HepG2 (cell line): ENCODE measurements around the gene ZNF771. TPM values are rescaled to one million over a fixed set of nuclear protein-coding genes. Genes with fewer than 3 reads are reported as not detected.

Experiments used
- ATAC-seq: fragments of 200-7000 bp; cut with Tn5 transposase; 3 replicates; pipeline ENCODE4 v1.9.1; 2020; ENCODE audit warnings: mild to moderate bottlenecking, moderate library complexity
- BruUV-seq: library from RNA; stranded (reverse); fragments of 400-500 nt; replicated peaks from 2 replicates; lab custom pipeline; 2021; lab: Mats Ljungman, UMichigan
- CTCF ChIA-PET: fragments of 300-600 bp; formaldehyde crosslinking; extraction: SDS; loops from one replicate; lab custom pipeline; 2021; ENCODE audit warnings: low total read pairs, inconsistent platforms, low intra/inter-chr PET ratio; lab: Yijun Ruan, JAX
- POLR2A ChIA-PET: fragments of 350-600 bp; sonication (Branson Sonifier 250); formaldehyde crosslinking; loops from one replicate; lab custom pipeline; 2020; ENCODE audit warnings: antibody characterized with exemption, inconsistent platforms; lab: Yijun Ruan, JAX
- DNase-seq: peaks from one replicate; pipeline ENCODE4 v3.0.0-alpha.2; 2015; ENCODE audit warnings: low spot score
- FAIRE-seq: peaks from 3 replicates; lab custom pipeline; 2011; peaks lifted over from hg19 to GRCh38; lab: Jason Lieb, UNC
- H2AFZ ChIP-seq: one replicate; pipeline ENCODE4 v1.6.1; 2011; ENCODE audit warnings: low read length, inconsistent platforms
- H3K27ac ChIP-seq: fragments of 300-600 bp; 3 replicates; pipeline ENCODE4 v1.8.0; 2011; ENCODE audit warnings: mixed run types, mild to moderate bottlenecking, mixed read lengths, low read length, inconsistent platforms; ENCODE audit not compliant: insufficient read depth; ENCODE audit errors: extremely low read length
- H3K27me3 ChIP-seq, 2 experiments: fragments of 200-600 bp in 1 of 2; 2 replicates in 1 of 2; 3 replicates in 1 of 2; pipeline versions ENCODE4 v1.6.0 to v1.8.0; 2011; ENCODE audit warnings: low read length in 2 of 2, mild to moderate bottlenecking in 2 of 2, moderate library complexity in 2 of 2, inconsistent platforms in 1 of 2; ENCODE audit not compliant: insufficient read depth in 2 of 2, control insufficient read depth in 1 of 2
- H3K36me3 ChIP-seq, 2 experiments: fragments of 200-600 bp in 1 of 2; replicated peaks in 1 of 2; 2 replicates in 1 of 2; 3 replicates in 1 of 2; pipeline versions ENCODE4 v1.5.1 to v1.8.0; 2011; ENCODE audit warnings: low read length in 2 of 2, inconsistent platforms in 1 of 2; ENCODE audit not compliant: insufficient read depth in 2 of 2, control insufficient read depth in 1 of 2
- H3K4me1 ChIP-seq: 2 replicates; pipeline ENCODE4 v1.5.1; 2012; ENCODE audit warnings: low read length, inconsistent platforms; ENCODE audit not compliant: insufficient read depth
- H3K4me2 ChIP-seq: 2 replicates; pipeline ENCODE4 v1.6.0; 2011; ENCODE audit warnings: low read depth, low read length, inconsistent platforms
- H3K4me3 ChIP-seq, 3 experiments: fragments of 200-600 bp in 1 of 3; sonication (generic), shearing (Covaris generic) in 1 of 3; replicated peaks in 1 of 3; 2 replicates each; pipeline ENCODE4 v1.5.1; 2011 to 2016; ENCODE audit warnings: low read length in 3 of 3, inconsistent platforms in 2 of 3, low read depth in 2 of 3, mild to moderate bottlenecking in 2 of 3, control low read depth in 1 of 3, mixed read lengths in 1 of 3; ENCODE audit not compliant: insufficient read depth in 1 of 3
- H3K79me2 ChIP-seq: one replicate; pipeline ENCODE4 v1.6.1; 2011; ENCODE audit warnings: low read length, inconsistent platforms; ENCODE audit not compliant: insufficient read depth
- H3K9ac ChIP-seq: 2 replicates; pipeline ENCODE4 v1.6.0; 2011; ENCODE audit warnings: mild to moderate bottlenecking, low read depth, low read length, inconsistent platforms; ENCODE audit not compliant: insufficient read depth
- H3K9me3 ChIP-seq: 2 replicates; pipeline ENCODE4 v1.5.1; 2012; ENCODE audit warnings: mild to moderate bottlenecking, low read length
- H4K20me1 ChIP-seq: 2 replicates; pipeline ENCODE4 v1.6.0; 2011; ENCODE audit warnings: inconsistent platforms, mild to moderate bottlenecking, low read length, moderate library complexity; ENCODE audit not compliant: insufficient read depth
- CHCHD3 ChIP-seq: sonication (generic); formaldehyde crosslinking; IDR thresholded peaks from 2 replicates; pipeline ENCODE4 v1.8.0; 2022; ENCODE audit warnings: mild to moderate bottlenecking, missing genetic modification reagents, moderate library complexity
- ELF4 ChIP-seq: sonication (generic); formaldehyde crosslinking; IDR thresholded peaks from 2 replicates; pipeline ENCODE4 v1.5.0; 2020; ENCODE audit warnings: missing genetic modification reagents, mild to moderate bottlenecking, moderate library complexity, borderline replicate concordance
- HOMEZ ChIP-seq: IDR thresholded peaks from 2 replicates; pipeline ENCODE4 v1.6.1; 2016; ENCODE audit warnings: low read depth
- MAF1 ChIP-seq: sonication (generic); formaldehyde crosslinking; IDR thresholded peaks from 2 replicates; pipeline ENCODE4 v1.5.0; 2020; ENCODE audit warnings: missing genetic modification reagents, borderline replicate concordance
- MAFF ChIP-seq: IDR thresholded peaks from 2 replicates; pipeline ENCODE4 v1.6.1; 2011; ENCODE audit warnings: low read depth, low read length, improper control_type of control experiment
- PATZ1 ChIP-seq: sonication (generic); formaldehyde crosslinking; IDR thresholded peaks from 2 replicates; pipeline ENCODE4 v1.4.0; 2020; ENCODE audit warnings: missing genetic modification reagents
- PLRG1 ChIP-seq: fragments of 450-650 bp; conservative IDR thresholded peaks from 2 replicates; pipeline ENCODE4 v1.6.1; 2016
- RAD21 ChIP-seq: fragments of 450-650 bp; formaldehyde crosslinking; IDR thresholded peaks from 2 replicates; pipeline ENCODE4 v1.5.0; 2020; ENCODE audit warnings: mild to moderate bottlenecking
- ZBTB38 ChIP-seq: sonication (generic); formaldehyde crosslinking; IDR thresholded peaks from 2 replicates; pipeline ENCODE4 v1.5.1; 2020; ENCODE audit warnings: mild to moderate bottlenecking, missing genetic modification reagents
- ZFP1 ChIP-seq: IDR thresholded peaks from 2 replicates; pipeline ENCODE4 v1.6.1; 2016
- ZNF563 ChIP-seq: sonication (generic); formaldehyde crosslinking; IDR thresholded peaks from 2 replicates; pipeline ENCODE4 v1.8.0; 2022; ENCODE audit warnings: mild to moderate bottlenecking, moderate library complexity, missing genetic modification reagents
- ZUFSP ChIP-seq: sonication (generic); formaldehyde crosslinking; IDR thresholded peaks from 2 replicates; pipeline ENCODE4 v1.9.0; 2021; ENCODE audit warnings: missing genetic modification reagents, mild to moderate bottlenecking, borderline replicate concordance
- WGBS: methylation state at CpG from one replicate; pipeline ENCODE4 v1.1.6; 2017; ENCODE audit warnings: low lambda C conversion rate; 5-methylcytosine and 5-hydroxymethylcytosine counted together
- in situ Hi-C: cut with HindIII; loops from 2 replicates; pipeline ENCODE4 v1.10.0; 2017; ENCODE audit warnings: low pct_unique_long_range_greater_than_20kb; ENCODE audit not compliant: extremely low pct_ligation_motif_present
- intact Hi-C: fragments of 100-400 bp; cut with micrococcal nuclease; formaldehyde crosslinking; loops from one replicate; pipeline ENCODE4 v1.10.0; 2022; ENCODE audit not compliant: unreplicated experiment
- polyA plus RNA-seq, 8 experiments: library from polyadenylated mRNA; depleted of rRNA in 3 of 8; stranded (reverse) in 7 of 8; unstranded in 1 of 8; fragments of >200 nt; fragmentation: Illumina TruSeq in 4 of 8; extraction: Trizol in 4 of 8; gene quantifications; 2 replicates each; pipeline versions ENCODE4 v1.2.1 to v1.2.3, GENCODE V29; 2011 to 2016; ENCODE audit warnings: low read depth in 4 of 8, missing spikeins in 1 of 8, mixed read lengths in 1 of 8; ENCODE audit not compliant: insufficient read depth in 1 of 8
- total RNA-seq, 5 experiments: library from RNA; depleted of rRNA; stranded (reverse); fragments of >200 nt; fragmentation: Illumina TruSeq; extraction: Trizol; gene quantifications; 2 replicates each; pipeline ENCODE4 v1.2.3, GENCODE V29; 2016; ENCODE audit warnings: low read depth in 1 of 5
- TF ChIP-seq, protein P1 (sequence below): sonication (generic); formaldehyde crosslinking; IDR thresholded peaks from 2 replicates; pipeline ENCODE4 v1.4.0; 2020; ENCODE audit warnings: missing genetic modification reagents
- TF ChIP-seq, protein P2 (sequence below): sonication (generic); formaldehyde crosslinking; IDR thresholded peaks from 2 replicates; pipeline ENCODE4 v1.5.1; 2020; ENCODE audit warnings: mild to moderate bottlenecking, moderate library complexity, missing genetic modification reagents

The ZNF771 gene
- total and polyA plus RNA-seq, 2 of the 13 experiments (the other 11 are each of a cell fraction or from before 2014, with no cell fraction given) = 5.0 to 11.8 TPM

- peak within 1 kb of the TSS; percentile 96 for H3K9ac ChIP-seq
- H2AFZ ChIP-seq = no peak within 1 kb of the TSS
- CTCF ChIA-PET = interaction anchor here (1.6 kb wide), 1 partner anchor 16 kb away, joined by 4 read pairs; the partner anchor contains the start of gene DCTPP1
- ATAC-seq (peak; percentile 52), FAIRE-seq (peak; percentile 72), DNase-seq (peak; percentile 97)
- H3K4me3 ChIP-seq = peak within 1 kb of the TSS; percentile 86 to 92 (median 91)
- in situ Hi-C loops = no loop called here
- H3K4me1 ChIP-seq = peaks cover 94% of the 10 kb centered on the region
- POLR2A ChIA-PET = interaction anchor here (1.1 to 4.6 kb wide), 19 partner anchors 8 to 165 kb away, joined by 3 to 36 read pairs (median 5); partner anchors contain the start of genes DCTPP1, ITGAL, ZNF689 and ZNF747
- peak within 1 kb of the TSS; percentile 95 for H3K27ac ChIP-seq
- H3K9me3 ChIP-seq = no peaks in the 10 kb centered on the region
- H4K20me1 ChIP-seq = peaks cover 24% of the 10 kb centered on the region
- no peaks in the 10 kb centered on the region; a peak in 1 of 5 replicates for H3K27me3 ChIP-seq
- BruUV-seq = no TSS peak
- peak within 1 kb of the TSS; percentile 87 for H3K4me2 ChIP-seq
- intact Hi-C loops = no loop called here
- peaks cover 27% of the 10 kb centered on the region for H3K79me2 ChIP-seq
- WGBS = 52% methylated on average over 44 of the region's 59 CpGs
- no peaks in the 10 kb centered on the region; a peak in 2 of 5 replicates for H3K36me3 ChIP-seq
- TF ChIP-seq HOMEZ (CRISPR knock-in tag) = 0 out of 2 replicates have a peak, but pooled peaks have one; percentile 47
- peak; percentile 46 for TF ChIP-seq RAD21 (CRISPR knock-in tag)
- 0 out of 2 replicates have a peak, but pooled peaks have one; percentile 2 for TF ChIP-seq CHCHD3 (CRISPR knock-in tag)
- no peak for TF ChIP-seq ZFP1 (CRISPR knock-in tag)
- no peak for TF ChIP-seq PATZ1 (CRISPR knock-in tag)
- peak; percentile 32; the same call in 1 of the 2 replicates for TF ChIP-seq MAFF
- TF ChIP-seq, protein P1, sequence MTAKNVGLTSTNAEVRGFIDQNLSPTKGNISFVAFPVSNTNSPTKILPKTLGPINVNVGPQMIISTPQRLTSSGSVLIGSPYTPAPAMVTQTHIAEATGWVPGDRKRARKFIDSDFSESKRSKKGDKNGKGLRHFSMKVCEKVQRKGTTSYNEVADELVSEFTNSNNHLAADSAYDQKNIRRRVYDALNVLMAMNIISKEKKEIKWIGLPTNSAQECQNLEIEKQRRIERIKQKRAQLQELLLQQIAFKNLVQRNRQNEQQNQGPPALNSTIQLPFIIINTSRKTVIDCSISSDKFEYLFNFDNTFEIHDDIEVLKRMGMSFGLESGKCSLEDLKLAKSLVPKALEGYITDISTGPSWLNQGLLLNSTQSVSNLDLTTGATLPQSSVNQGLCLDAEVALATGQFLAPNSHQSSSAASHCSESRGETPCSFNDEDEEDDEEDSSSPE = peak; percentile 72
- TF ChIP-seq ELF4 (CRISPR knock-in tag) = 0 out of 2 replicates have a peak, but pooled peaks have one; percentile 54
- no peak for TF ChIP-seq PLRG1
- TF ChIP-seq, protein P2, sequence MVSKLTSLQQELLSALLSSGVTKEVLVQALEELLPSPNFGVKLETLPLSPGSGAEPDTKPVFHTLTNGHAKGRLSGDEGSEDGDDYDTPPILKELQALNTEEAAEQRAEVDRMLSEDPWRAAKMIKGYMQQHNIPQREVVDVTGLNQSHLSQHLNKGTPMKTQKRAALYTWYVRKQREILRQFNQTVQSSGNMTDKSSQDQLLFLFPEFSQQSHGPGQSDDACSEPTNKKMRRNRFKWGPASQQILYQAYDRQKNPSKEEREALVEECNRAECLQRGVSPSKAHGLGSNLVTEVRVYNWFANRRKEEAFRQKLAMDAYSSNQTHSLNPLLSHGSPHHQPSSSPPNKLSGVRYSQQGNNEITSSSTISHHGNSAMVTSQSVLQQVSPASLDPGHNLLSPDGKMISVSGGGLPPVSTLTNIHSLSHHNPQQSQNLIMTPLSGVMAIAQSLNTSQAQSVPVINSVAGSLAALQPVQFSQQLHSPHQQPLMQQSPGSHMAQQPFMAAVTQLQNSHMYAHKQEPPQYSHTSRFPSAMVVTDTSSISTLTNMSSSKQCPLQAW = peak; percentile 93
- TF ChIP-seq ZBTB38 = peak; percentile 90
- TF ChIP-seq ZNF563 (CRISPR knock-in tag) = no peak
- TF ChIP-seq ZUFSP (CRISPR knock-in tag) = no peak
- TF ChIP-seq MAF1 = no peak
Measured at GRCh38 chr16:30445408-30446202, 38.2 kb downstream of the ZNF771 start, which contains the start of gene SEPHS2. Gene SEPHS2 (minus strand): TSS chr16:30445874. CDS start chr16:30445727, 147 bp downstream.
